Liver (tissue), 9 donors: ENCODE measurements around the gene PSME3IP1. TPM values are rescaled to one million over a fixed set of nuclear protein-coding genes. Genes with fewer than 3 reads are reported as not detected.

Experiments
- DNase-seq: peaks from one replicate; pipeline ENCODE4 v3.0.0-alpha.2; 2017; ENCODE audit warnings: low spot score
- H3K27ac ChIP-seq, 2 donors: one replicate each; pipeline ENCODE4 v1.7.0; 2013; ENCODE audit warnings: inconsistent platforms in 2 of 2, low read length in 2 of 2, control low read depth in 1 of 2, low read depth in 1 of 2, mild to moderate bottlenecking in 1 of 2
- H3K27me3 ChIP-seq, 4 donors: one replicate each; pipeline versions ENCODE4 v1.6.1 to v1.7.0; 2013; ENCODE audit warnings: low read length in 3 of 4, inconsistent platforms in 1 of 4, mild to moderate bottlenecking in 1 of 4, moderate library complexity in 1 of 4; ENCODE audit not compliant: control insufficient read depth in 4 of 4, insufficient read depth in 4 of 4
- H3K36me3 ChIP-seq, 4 donors: one replicate each; pipeline versions ENCODE4 v1.6.1 to v1.7.0; 2013; ENCODE audit warnings: low read length in 3 of 4, mild to moderate bottlenecking in 3 of 4, low read depth in 1 of 4, moderate library complexity in 1 of 4; ENCODE audit not compliant: control insufficient read depth in 4 of 4, insufficient read depth in 3 of 4
- H3K4me1 ChIP-seq, 4 donors: one replicate each; pipeline versions ENCODE4 v1.6.1 to v1.7.0; 2013; ENCODE audit warnings: low read length in 3 of 4, mild to moderate bottlenecking in 3 of 4, moderate library complexity in 1 of 4; ENCODE audit not compliant: control insufficient read depth in 4 of 4, insufficient read depth in 4 of 4
- H3K4me3 ChIP-seq, 3 donors: one replicate each; pipeline versions ENCODE4 v1.6.1 to v1.7.0; 2013; ENCODE audit warnings: low read length in 3 of 3, control low read depth in 1 of 3, low read depth in 1 of 3, mild to moderate bottlenecking in 1 of 3
- H3K9ac ChIP-seq, 2 donors: one replicate each; pipeline ENCODE4 v1.7.0; 2013; ENCODE audit warnings: low read length in 2 of 2, mild to moderate bottlenecking in 2 of 2, moderate library complexity in 2 of 2, control low read depth in 1 of 2, low read depth in 1 of 2
- H3K9me3 ChIP-seq, 4 donors: one replicate each; pipeline versions ENCODE4 v1.6.1 to v1.7.0; 2013; ENCODE audit warnings: low read length in 3 of 4; ENCODE audit not compliant: control insufficient read depth in 4 of 4
- ATF3 ChIP-seq: IDR thresholded peaks from 2 replicates; pipeline ENCODE4 v1.6.1; 2016; ENCODE audit warnings: antibody characterized with exemption
- CTCF ChIP-seq: fragments of 150-350 bp; IDR thresholded peaks from 2 replicates; pipeline ENCODE4 v1.5.1; 2017; ENCODE audit warnings: improper control_type of control experiment, low read depth, low read length; ENCODE audit not compliant: missing input control
- EGR1 ChIP-seq, 2 donors: IDR thresholded peaks; 2 replicates each; pipeline ENCODE4 v1.6.1; 2016 to 2018; ENCODE audit warnings: antibody characterized with exemption in 2 of 2, low read depth in 2 of 2
- GABPA ChIP-seq, 2 donors: IDR thresholded peaks in 1 of 2; conservative IDR thresholded peaks in 1 of 2; 2 replicates each; pipeline ENCODE4 v1.6.1; 2016; ENCODE audit warnings: antibody characterized with exemption in 2 of 2, mild to moderate bottlenecking in 1 of 2, moderate library complexity in 1 of 2
- HNF4G ChIP-seq: IDR thresholded peaks from 2 replicates; pipeline ENCODE4 v1.6.1; 2016; ENCODE audit warnings: antibody characterized with exemption
- JUND ChIP-seq, 2 donors: IDR thresholded peaks; 2 replicates each; pipeline ENCODE4 v1.6.1; 2016; ENCODE audit warnings: antibody characterized with exemption in 2 of 2
- MAX ChIP-seq: IDR thresholded peaks from 2 replicates; pipeline ENCODE4 v1.6.1; 2016; ENCODE audit warnings: antibody characterized with exemption
- RAD21 ChIP-seq, 2 donors: IDR thresholded peaks; 2 replicates each; pipeline ENCODE4 v1.6.1; 2016; ENCODE audit warnings: antibody characterized with exemption in 2 of 2, mild to moderate bottlenecking in 2 of 2
- REST ChIP-seq: IDR thresholded peaks from 2 replicates; pipeline ENCODE4 v1.6.1; 2016; ENCODE audit warnings: antibody characterized with exemption, mild to moderate bottlenecking
- RXRA ChIP-seq, 2 donors: IDR thresholded peaks; 2 replicates each; pipeline ENCODE4 v1.6.1; 2017 to 2018; ENCODE audit warnings: antibody characterized with exemption in 2 of 2, mild to moderate bottlenecking in 1 of 2
- SP1 ChIP-seq: IDR thresholded peaks from 2 replicates; pipeline ENCODE4 v1.6.1; 2018; ENCODE audit warnings: antibody characterized with exemption, mild to moderate bottlenecking
- TAF1 ChIP-seq: conservative IDR thresholded peaks from 2 replicates; pipeline ENCODE4 v1.6.1; 2016; ENCODE audit warnings: antibody characterized with exemption, mild to moderate bottlenecking
- ZBTB33 ChIP-seq: IDR thresholded peaks from 2 replicates; pipeline ENCODE4 v1.6.1; 2016; ENCODE audit warnings: antibody characterized with exemption
- WGBS: extraction: QIAGEN DNeasy Blood & Tissue Kit; methylation state at CpG from one replicate; pipeline ENCODE4 v1.1.7; 2013; 5-methylcytosine and 5-hydroxymethylcytosine counted together
- polyA plus RNA-seq, 2 donors: library from polyadenylated mRNA; stranded (reverse) in 1 of 2; unstranded in 1 of 2; fragments of 200-250 nt in 1 of 2; fragments of >200 nt in 1 of 2; fragmentation: Nextera tagmentation in 1 of 2; extraction: Ambion mirVana in 1 of 2; gene quantifications; one replicate each; pipeline versions ENCODE4 v1.2.1 to v1.2.3, GENCODE V29; 2013 to 2015
- total RNA-seq, 2 donors: library from RNA; depleted of rRNA; stranded (reverse); fragments of >200 nt; gene quantifications; one replicate each; pipeline ENCODE4 v1.2.3, GENCODE V29; 2014
- donor health status: healthy.
- donor health status: healthy.
- donor health status: healthy.
- donor health status: healthy.
- donor health status: healthy.

PSME3IP1 gene
- total and polyA plus RNA-seq, 4 donors = 25.0 to 34.7 (median 25.8) TPM

GRCh38 chr16:57143149-57143921 is 42.5 kb downstream of the PSME3IP1 start:
- Histone ChIP-seq H3K4me3 (no peak overlapping the region), H3K36me3 (no peaks in the 10 kb centered on the region), H3K9ac (no peak overlapping the region), H3K9me3 (no peaks in the 10 kb centered on the region), H3K4me1 (peaks cover 0 to 21% (median under 1%) of the 10 kb centered on the region in 4 donors), H3K27ac (no peak overlapping the region), H3K27me3 (no peaks in the 10 kb centered on the region)
- DNase-seq = no peak
- TF ChIP-seq ATF3 (no peak), HNF4G (no peak), ZBTB33 (no peak), RAD21 (IDR thresholded peaks at IDR 0.05) (no peak), TAF1 (no peak), CTCF (no peak)
- WGBS = 83% methylated on average over 14 of the region's 14 CpGs

GRCh38 chr16:57141822-57142631 is 43.8 kb downstream of the PSME3IP1 start:
- Histone ChIP-seq H3K36me3 (no peaks in the 10 kb centered on the region), H3K4me1 (peaks cover 0 to 21% (median under 1%) of the 10 kb centered on the region in 4 donors), H3K4me3 (no peak overlapping the region), H3K27ac (no peak overlapping the region), H3K9ac (no peak overlapping the region), H3K9me3 (no peaks in the 10 kb centered on the region), H3K27me3 (no peaks in the 10 kb centered on the region)
- DNase-seq = no peak
- TF ChIP-seq RXRA (IDR thresholded peaks at IDR 0.05) = no peak
- TF ChIP-seq RAD21 (IDR thresholded peaks at IDR 0.05) = no peak
- TF ChIP-seq EGR1 (IDR thresholded peaks at IDR 0.05; ENCODE audit: low read depth in 2 of 2) = no peak
- TF ChIP-seq SP1 = no peak
- no peak for TF ChIP-seq ATF3
- TF ChIP-seq CTCF = no peak
- no peak for TF ChIP-seq MAX
- no peak for TF ChIP-seq GABPA (IDR thresholded peaks at IDR 0.05 in 1 of 2, conservative IDR thresholded peaks at IDR 0.05 in 1 of 2)
- no peak for TF ChIP-seq ZBTB33
- no peak for TF ChIP-seq REST
- no peak for TF ChIP-seq JUND (IDR thresholded peaks at IDR 0.05)
- 85% methylated on average over 16 of the region's 16 CpGs for WGBS
